GM18873 (cell line): Measurements from ENCODE around the gene NLE1.

Experiments
- ATAC-seq: cut with Tn5 transposase; IDR thresholded peaks from one replicate; pipeline ENCODE4 v1.9.1; 2021; ENCODE audit warnings: mild to moderate bottlenecking, moderate library complexity, moderate number of reproducible peaks; ENCODE audit not compliant: unreplicated experiment, low FRiP score

Gene NLE1

GRCh38 chr17:35088881-35089585, 53.1 kb downstream of the NLE1 start:
- peak; percentile 44 for ATAC-seq

GRCh38 chr17:35088356-35088880, 53.7 kb downstream of the NLE1 start:
- ATAC-seq = peak; percentile 6

- ATAC-seq = no peak
These were observed 54.3 kb downstream of the NLE1 start for GRCh38 chr17:35087731-35088355.

GRCh38 chr17:35086931-35087573, 55.1 kb downstream of the NLE1 start:
- no peak for ATAC-seq

- ATAC-seq = no peak
These were observed 55.9 kb downstream of the NLE1 start for GRCh38 chr17:35086164-35086563.

- no peak for ATAC-seq
These were observed 57.1 kb downstream of the NLE1 start for GRCh38 chr17:35084987-35085386.

GRCh38 chr17:35083071-35083470, 59.0 kb downstream of the NLE1 start:
- no peak for ATAC-seq

- ATAC-seq = no peak
These were observed 59.9 kb downstream of the NLE1 start for GRCh38 chr17:35082073-35082657.

- ATAC-seq = no peak
These were observed 60.5 kb downstream of the NLE1 start for GRCh38 chr17:35081638-35082037.

- no peak for ATAC-seq
These were observed 61.6 kb downstream of the NLE1 start for GRCh38 chr17:35080536-35080935.

GRCh38 chr17:35079547-35080423, 62.3 kb downstream of the NLE1 start:
- ATAC-seq = no peak
